ENCODE measurements around the gene PRRG2. TPM values are rescaled to one million over a fixed set of nuclear protein-coding genes. Genes with fewer than 3 reads are reported as not detected.

Gene PRRG2
- total RNA-seq, 2 donors from 2014 or later, result 2.6 to 4.9 TPM

DNA sequence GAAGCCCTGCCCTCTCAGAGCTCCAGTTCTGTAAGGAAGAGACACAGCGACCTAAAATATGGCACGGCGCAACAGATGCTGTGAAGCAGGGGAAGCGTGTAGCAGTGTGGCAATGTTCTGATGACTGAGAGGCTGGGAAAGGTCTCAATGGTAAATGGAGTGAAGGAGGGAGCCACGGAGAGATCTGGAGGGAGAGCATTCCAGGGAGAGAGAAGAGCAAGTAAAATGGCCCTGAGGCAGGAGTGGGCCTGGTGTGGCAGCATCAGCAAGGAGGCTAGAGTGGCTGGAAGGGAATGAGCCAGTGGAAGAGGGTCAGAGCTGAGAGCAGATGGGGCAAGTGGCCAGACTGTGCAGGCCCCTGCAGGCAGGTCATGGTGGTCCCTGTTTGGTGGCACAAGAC is 37.0 kb upstream of the PRRG2 start:
- ATAC-seq, result no peak
- Histone ChIP-seq H3K27ac (no peak overlapping the region), H3K36me3 (replicated peaks in 1 of 2; ENCODE audit: insufficient read depth in 1 of 2, low read depth in 2 of 2) (no peaks in the 10 kb centered on the region), H3K27me3 (no peaks in the 10 kb centered on the region), H3K9me3 (no peaks in the 10 kb centered on the region), H3K4me1 (peaks cover 4% of the 10 kb centered on the region), H3K4me3 (no peak overlapping the region)
- 73 to 85% methylated on average over 5 of the region's 5 CpGs for WGBS, 2 donors
- intact Hi-C loops (cut with DNase I), result no loop called here
- DNase-seq, result no peak
- no peak for TF ChIP-seq POLR2A (IDR thresholded peaks at IDR 0.05)
- TF ChIP-seq, protein P1, sequence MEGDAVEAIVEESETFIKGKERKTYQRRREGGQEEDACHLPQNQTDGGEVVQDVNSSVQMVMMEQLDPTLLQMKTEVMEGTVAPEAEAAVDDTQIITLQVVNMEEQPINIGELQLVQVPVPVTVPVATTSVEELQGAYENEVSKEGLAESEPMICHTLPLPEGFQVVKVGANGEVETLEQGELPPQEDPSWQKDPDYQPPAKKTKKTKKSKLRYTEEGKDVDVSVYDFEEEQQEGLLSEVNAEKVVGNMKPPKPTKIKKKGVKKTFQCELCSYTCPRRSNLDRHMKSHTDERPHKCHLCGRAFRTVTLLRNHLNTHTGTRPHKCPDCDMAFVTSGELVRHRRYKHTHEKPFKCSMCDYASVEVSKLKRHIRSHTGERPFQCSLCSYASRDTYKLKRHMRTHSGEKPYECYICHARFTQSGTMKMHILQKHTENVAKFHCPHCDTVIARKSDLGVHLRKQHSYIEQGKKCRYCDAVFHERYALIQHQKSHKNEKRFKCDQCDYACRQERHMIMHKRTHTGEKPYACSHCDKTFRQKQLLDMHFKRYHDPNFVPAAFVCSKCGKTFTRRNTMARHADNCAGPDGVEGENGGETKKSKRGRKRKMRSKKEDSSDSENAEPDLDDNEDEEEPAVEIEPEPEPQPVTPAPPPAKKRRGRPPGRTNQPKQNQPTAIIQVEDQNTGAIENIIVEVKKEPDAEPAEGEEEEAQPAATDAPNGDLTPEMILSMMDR (IDR thresholded peaks at IDR 0.05), result no peak

DNA sequence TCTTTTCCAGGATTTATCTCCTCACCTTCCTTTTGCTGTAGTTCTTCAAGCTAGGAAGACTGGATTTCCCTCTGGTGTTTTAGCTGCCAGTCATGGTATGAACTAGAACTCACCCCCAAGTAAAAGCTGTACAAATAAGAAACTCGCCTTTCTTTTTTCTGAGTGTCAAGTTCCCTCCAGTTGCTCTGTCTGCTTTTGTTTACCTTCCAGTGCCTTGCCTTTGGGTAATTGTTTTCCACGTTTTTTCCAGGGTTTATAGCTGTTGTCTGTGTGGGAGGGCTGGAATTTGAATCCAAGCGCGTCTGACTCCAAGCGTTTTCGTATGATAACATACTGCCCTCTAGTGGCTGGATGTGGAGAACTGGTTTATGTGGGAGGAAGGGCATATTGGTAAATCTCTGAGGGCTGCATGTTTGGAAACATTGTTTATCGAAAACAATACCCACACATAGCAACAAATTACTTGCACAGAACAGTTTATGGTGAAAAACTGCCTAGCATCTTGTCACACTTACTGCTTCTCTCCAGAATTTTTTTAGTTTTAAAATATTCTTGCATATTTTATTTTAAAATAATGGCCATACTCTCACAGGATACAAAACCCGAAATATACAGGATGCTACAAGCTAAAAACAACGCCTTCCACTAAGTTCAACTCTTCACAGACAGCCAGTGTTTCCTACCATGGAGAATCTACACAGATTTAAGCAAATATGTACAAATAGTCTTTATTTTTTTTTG is 34.1 kb upstream of the PRRG2 start:
- intact Hi-C loops (cut with DNase I), result no loop called here
- DNase-seq, result peak; percentile 79 to 87 (median 83)
- H3K27ac ChIP-seq, result peak overlapping the region in 3 of 4 donors; percentile 4 to 40 (median 18)
- peaks cover 4% of the 10 kb centered on the region for H3K4me1 ChIP-seq
- WGBS, 2 donors, result 4 to 8% methylated on average over 9 of the region's 9 CpGs
- H3K4me3 ChIP-seq, result no peak overlapping the region
- H3K27me3 ChIP-seq, result no peaks in the 10 kb centered on the region
- TF ChIP-seq, protein P1 (IDR thresholded peaks at IDR 0.05), result peak; percentile 63 to 95 (median 91)
- no peak for TF ChIP-seq POLR2A (IDR thresholded peaks at IDR 0.05)
- H3K36me3 ChIP-seq (replicated peaks in 1 of 2; ENCODE audit: insufficient read depth in 1 of 2, low read depth in 2 of 2), result no peaks in the 10 kb centered on the region
- H3K9me3 ChIP-seq, result no peaks in the 10 kb centered on the region
- ATAC-seq, result peak; percentile 93

DNA sequence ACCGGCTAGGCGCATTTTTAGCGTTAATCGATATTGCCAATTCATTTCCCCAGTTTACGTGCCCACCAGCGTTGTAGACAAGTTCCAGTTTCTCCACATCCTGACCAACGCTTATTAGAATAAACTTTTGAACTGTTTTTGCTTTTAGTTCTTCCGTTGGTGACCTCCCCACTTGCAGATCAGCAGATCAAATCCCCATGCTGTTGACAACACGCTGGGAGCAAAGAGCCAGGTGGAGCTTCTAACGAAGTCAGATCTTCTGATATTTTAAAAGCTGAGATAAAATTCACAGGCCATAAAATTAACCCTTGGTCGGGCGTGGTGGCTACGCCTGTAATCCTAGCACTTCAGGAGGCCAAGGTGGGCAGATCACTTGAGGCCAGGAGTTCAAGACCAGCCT is 32.1 kb upstream of the PRRG2 start:
- no peaks in the 10 kb centered on the region for H3K27me3 ChIP-seq
- intact Hi-C loops (cut with DNase I), result no loop called here
- no peak overlapping the region for H3K4me3 ChIP-seq
- DNase-seq, result no peak
- TF ChIP-seq POLR2A (IDR thresholded peaks at IDR 0.05), result no peak
- H3K27ac ChIP-seq, result no peak overlapping the region
- peaks cover 19% of the 10 kb centered on the region for H3K4me1 ChIP-seq
- no peaks in the 10 kb centered on the region for H3K9me3 ChIP-seq
- 70 to 73% methylated on average over 13 of the region's 13 CpGs for WGBS, 2 donors
- H3K36me3 ChIP-seq (replicated peaks in 1 of 2; ENCODE audit: insufficient read depth in 1 of 2, low read depth in 2 of 2), result no peaks in the 10 kb centered on the region
- no peak for ATAC-seq

DNA sequence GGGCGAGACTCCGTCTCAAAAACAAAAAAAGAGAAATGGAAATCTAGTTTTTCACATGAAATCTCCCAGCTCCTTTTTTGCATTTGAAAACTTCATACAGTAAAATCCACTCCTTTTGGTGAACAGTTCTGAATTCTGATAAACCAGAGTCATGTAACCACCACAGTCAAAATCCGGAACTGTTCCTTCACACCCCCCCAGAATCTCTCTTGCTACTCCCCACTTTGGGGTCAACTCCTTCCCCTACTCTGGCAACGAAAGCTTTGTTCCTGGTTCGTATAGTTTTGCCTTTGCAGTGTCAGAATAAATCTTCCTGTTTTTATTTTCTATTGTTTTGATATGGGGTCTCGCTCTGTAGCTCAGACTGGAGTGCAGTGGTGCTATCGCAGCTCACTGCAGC is 29.6 kb upstream of the PRRG2 start:
- Histone ChIP-seq H3K27ac (no peak overlapping the region), H3K4me1 (peaks cover 39% of the 10 kb centered on the region), H3K9me3 (no peaks in the 10 kb centered on the region), H3K4me3 (no peak overlapping the region), H3K27me3 (no peaks in the 10 kb centered on the region), H3K36me3 (replicated peaks in 1 of 2; ENCODE audit: insufficient read depth in 1 of 2, low read depth in 2 of 2) (no peaks in the 10 kb centered on the region)
- ATAC-seq, result no peak
- TF ChIP-seq POLR2A (IDR thresholded peaks at IDR 0.05), result no peak
- TF ChIP-seq, protein P1 (IDR thresholded peaks at IDR 0.05), result no peak
- 93 to 96% methylated on average over 7 of the region's 7 CpGs for WGBS, 2 donors
- intact Hi-C loops (cut with DNase I), result no loop called here
- DNase-seq, result no peak

DNA sequence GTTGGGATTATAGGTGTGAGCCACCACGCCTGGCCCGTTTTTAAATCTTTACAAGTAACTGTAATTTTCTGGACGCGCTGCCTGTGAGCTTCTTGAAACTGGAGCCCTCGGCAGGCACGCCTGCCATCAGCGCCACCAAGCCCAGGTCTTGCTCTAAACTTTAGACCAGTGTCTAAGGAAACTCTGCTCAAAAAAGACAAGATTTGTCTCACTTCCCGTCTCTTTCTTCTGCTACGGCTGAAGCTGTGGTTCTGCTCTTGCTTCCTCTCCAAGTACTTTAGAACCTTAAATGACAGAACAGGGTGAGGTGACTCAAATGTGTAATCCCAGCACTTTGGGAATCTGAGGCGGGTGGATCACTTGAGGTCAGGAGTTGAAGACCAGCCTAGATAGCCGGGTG is 28.4 kb upstream of the PRRG2 start:
- Histone ChIP-seq H3K27me3 (no peaks in the 10 kb centered on the region), H3K27ac (peak overlapping the region; percentile 63 to 87 (median 79)), H3K36me3 (replicated peaks in 1 of 2; ENCODE audit: insufficient read depth in 1 of 2, low read depth in 2 of 2) (no peaks in the 10 kb centered on the region), H3K4me3 (no peak overlapping the region), H3K4me1 (peaks cover 45% of the 10 kb centered on the region), H3K9me3 (no peaks in the 10 kb centered on the region)
- DNase-seq (peak in 2 of 4 donors; percentile 21 to 22), ATAC-seq (no peak)
- 71 to 81% methylated on average over 11 of the region's 11 CpGs for WGBS, 2 donors
- intact Hi-C loops (cut with DNase I), result no loop called here
- TF ChIP-seq, protein P1 (IDR thresholded peaks at IDR 0.05), result no peak
- no peak for TF ChIP-seq POLR2A (IDR thresholded peaks at IDR 0.05)

Measured in body of pancreas (tissue), 4 donors.